GM23338 (cell line): ENCODE results near the gene OGFOD2. TPM values are rescaled to one million over a fixed set of nuclear protein-coding genes. Genes with fewer than 3 reads are reported as not detected.

Experiments used
- ATAC-seq: fragments of 200-7000 bp; cut with Tn5 transposase; 3 replicates; pipeline ENCODE4 v1.9.1; 2020
- DNase-seq: peaks from one replicate; pipeline ENCODE4 v3.0.0-alpha.2; 2015; ENCODE audit warnings: low spot score
- H2AFZ ChIP-seq: fragments of 200-600 bp; sonication (generic); 2 replicates; pipeline ENCODE4 v1.8.0; 2016; ENCODE audit warnings: antibody characterized with exemption, mild to moderate bottlenecking, moderate library complexity
- H3F3A ChIP-seq: fragments of 200-600 bp; sonication (generic); replicated peaks from 2 replicates; pipeline ENCODE4 v1.8.0; 2017; ENCODE audit warnings: antibody characterized with exemption, mixed run types, low read depth
- H3K27ac ChIP-seq: fragments of 200-600 bp; sonication (generic); 2 replicates; pipeline ENCODE4 v1.6.1; 2016; ENCODE audit warnings: low read depth
- H3K27me3 ChIP-seq: fragments of 200-600 bp; sonication (generic); 2 replicates; pipeline ENCODE4 v1.8.0; 2016; ENCODE audit warnings: mild to moderate bottlenecking, mixed run types, moderate library complexity; ENCODE audit not compliant: insufficient read depth
- H3K36me3 ChIP-seq: fragments of 200-600 bp; sonication (generic); 2 replicates; pipeline ENCODE4 v1.8.0; 2016; ENCODE audit warnings: mild to moderate bottlenecking; ENCODE audit not compliant: insufficient read depth
- H3K4me1 ChIP-seq: fragments of 200-600 bp; sonication (generic); 2 replicates; pipeline ENCODE4 v1.8.0; 2016; ENCODE audit warnings: mild to moderate bottlenecking, moderate library complexity; ENCODE audit not compliant: insufficient read depth
- H3K4me2 ChIP-seq: fragments of 200-600 bp; sonication (generic); 2 replicates; pipeline ENCODE4 v1.7.1; 2017; ENCODE audit warnings: mixed run types
- H3K4me3 ChIP-seq: fragments of 200-600 bp; sonication (generic); 2 replicates; pipeline ENCODE4 v1.6.1; 2016; ENCODE audit warnings: mixed run types
- H3K79me2 ChIP-seq: fragments of 200-600 bp; sonication (generic); replicated peaks from 2 replicates; pipeline ENCODE4 v1.8.0; 2017; ENCODE audit warnings: mild to moderate bottlenecking; ENCODE audit not compliant: insufficient read depth
- H3K9me2 ChIP-seq: fragments of 200-600 bp; sonication (generic); 2 replicates; pipeline ENCODE4 v1.8.0; 2017; ENCODE audit not compliant: insufficient read depth
- H4K20me1 ChIP-seq: fragments of 200-600 bp; sonication (generic); replicated peaks from 2 replicates; pipeline ENCODE4 v1.8.0; 2017; ENCODE audit warnings: mild to moderate bottlenecking; ENCODE audit not compliant: insufficient read depth
- H3K27ac Mint-ChIP-seq: 2 replicates; pipeline ENCODE4 v1.8.0; 2020; ENCODE audit warnings: inconsistent platforms, mild to moderate bottlenecking, moderate library complexity, mixed read lengths
- H3K27me3 Mint-ChIP-seq: 3 replicates; pipeline ENCODE4 v1.8.0; 2022; ENCODE audit warnings: low read depth, mild to moderate bottlenecking, moderate library complexity, mixed read lengths, inconsistent platforms; ENCODE audit not compliant: insufficient read depth, poor library complexity
- H3K36me3 Mint-ChIP-seq: 3 replicates; pipeline ENCODE4 v1.8.0; 2021; ENCODE audit warnings: low read depth, mild to moderate bottlenecking, inconsistent platforms, moderate library complexity, mixed read lengths
- H3K4me1 Mint-ChIP-seq: 3 replicates; pipeline ENCODE4 v1.8.0; 2020; ENCODE audit warnings: mild to moderate bottlenecking, inconsistent platforms, mixed read lengths
- H3K4me3 Mint-ChIP-seq: 3 replicates; pipeline ENCODE4 v1.8.0; 2021; ENCODE audit warnings: moderate library complexity, mild to moderate bottlenecking, inconsistent platforms, mixed read lengths
- H3K9me3 Mint-ChIP-seq: 3 replicates; pipeline ENCODE4 v1.8.0; 2020; ENCODE audit warnings: moderate library complexity, mild to moderate bottlenecking, inconsistent platforms, mixed read lengths
- JUNB ChIP-seq: IDR thresholded peaks from one replicate; pipeline ENCODE4 v1.6.1; 2016; ENCODE audit warnings: antibody characterized with exemption; ENCODE audit not compliant: unreplicated experiment
- NANOG ChIP-seq: IDR thresholded peaks from 2 replicates; pipeline ENCODE4 v1.6.1; 2016; ENCODE audit warnings: antibody characterized with exemption, borderline replicate concordance
- POLR2AphosphoS5 ChIP-seq: IDR thresholded peaks from 2 replicates; pipeline ENCODE4 v1.6.1; 2016; ENCODE audit warnings: antibody characterized with exemption, low read depth
- STAT1 ChIP-seq: IDR thresholded peaks from one replicate; pipeline ENCODE4 v1.6.1; 2016; ENCODE audit warnings: antibody characterized with exemption; ENCODE audit not compliant: unreplicated experiment
- ZNF114 ChIP-seq: fragments of 250-450 bp; sonication (Bioruptor Pico); IDR thresholded peaks from 2 replicates; pipeline ENCODE4 v1.5.0; 2020; ENCODE audit warnings: mild to moderate bottlenecking, moderate library complexity
- ZNF331 ChIP-seq: fragments of 250-450 bp; sonication (Bioruptor Pico); IDR thresholded peaks from 2 replicates; pipeline ENCODE4 v1.5.0; 2020; ENCODE audit warnings: low read depth, mild to moderate bottlenecking, moderate library complexity
- polyA plus RNA-seq: library from polyadenylated mRNA; unstranded; fragments of >200 nt; fragmentation: Nextera tagmentation; extraction: Ambion mirVana; gene quantifications from 2 replicates; pipeline ENCODE4 v1.2.1, GENCODE V29; 2016
- total RNA-seq: library from RNA; depleted of rRNA; stranded (reverse); fragments of >200 nt; shearing (Covaris generic); gene quantifications from 2 replicates; pipeline ENCODE4 v1.2.3, GENCODE V29; 2014
- TF ChIP-seq, protein P1 (sequence below): IDR thresholded peaks from 2 replicates; pipeline ENCODE4 v1.6.1; 2016; ENCODE audit warnings: antibody characterized with exemption
- TF ChIP-seq, protein P2 (sequence below): fragments of 250-450 bp; sonication (Bioruptor Pico); IDR thresholded peaks from 2 replicates; pipeline ENCODE4 v1.5.0; 2020; ENCODE audit warnings: mild to moderate bottlenecking, moderate library complexity

OGFOD2 gene
- total and polyA plus RNA-seq, 2 experiments from 2014 or later = 13.1 to 16.1 TPM

DNA sequence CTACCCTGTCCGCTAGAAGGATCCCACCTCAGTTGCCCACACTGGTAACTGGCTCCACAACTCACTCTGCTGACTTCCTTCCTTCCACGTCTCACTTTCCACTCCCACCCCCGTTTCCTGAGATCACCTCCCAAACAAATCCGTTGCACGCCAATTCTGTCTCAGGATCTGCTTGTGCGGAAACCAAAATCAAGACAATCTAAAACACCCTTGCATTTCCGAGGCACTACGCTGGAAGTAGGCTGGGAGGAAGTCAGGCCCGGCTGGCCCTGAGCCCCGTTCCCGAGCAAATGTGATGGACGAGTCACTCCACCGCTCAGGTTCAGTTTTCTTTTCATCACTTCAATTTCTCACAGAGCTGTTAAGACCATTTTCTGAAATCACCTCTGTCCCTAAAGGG, 31.8 kb upstream of the OGFOD2 start (continued):
- TF ChIP-seq, protein P1, sequence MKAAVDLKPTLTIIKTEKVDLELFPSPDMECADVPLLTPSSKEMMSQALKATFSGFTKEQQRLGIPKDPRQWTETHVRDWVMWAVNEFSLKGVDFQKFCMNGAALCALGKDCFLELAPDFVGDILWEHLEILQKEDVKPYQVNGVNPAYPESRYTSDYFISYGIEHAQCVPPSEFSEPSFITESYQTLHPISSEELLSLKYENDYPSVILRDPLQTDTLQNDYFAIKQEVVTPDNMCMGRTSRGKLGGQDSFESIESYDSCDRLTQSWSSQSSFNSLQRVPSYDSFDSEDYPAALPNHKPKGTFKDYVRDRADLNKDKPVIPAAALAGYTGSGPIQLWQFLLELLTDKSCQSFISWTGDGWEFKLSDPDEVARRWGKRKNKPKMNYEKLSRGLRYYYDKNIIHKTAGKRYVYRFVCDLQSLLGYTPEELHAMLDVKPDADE = no peak
- TF ChIP-seq POLR2AphosphoS5 = no peak
- TF ChIP-seq ZNF114 = no peak
- TF ChIP-seq ZNF331 (CRISPR knock-in tag) = no peak
- TF ChIP-seq, protein P2, sequence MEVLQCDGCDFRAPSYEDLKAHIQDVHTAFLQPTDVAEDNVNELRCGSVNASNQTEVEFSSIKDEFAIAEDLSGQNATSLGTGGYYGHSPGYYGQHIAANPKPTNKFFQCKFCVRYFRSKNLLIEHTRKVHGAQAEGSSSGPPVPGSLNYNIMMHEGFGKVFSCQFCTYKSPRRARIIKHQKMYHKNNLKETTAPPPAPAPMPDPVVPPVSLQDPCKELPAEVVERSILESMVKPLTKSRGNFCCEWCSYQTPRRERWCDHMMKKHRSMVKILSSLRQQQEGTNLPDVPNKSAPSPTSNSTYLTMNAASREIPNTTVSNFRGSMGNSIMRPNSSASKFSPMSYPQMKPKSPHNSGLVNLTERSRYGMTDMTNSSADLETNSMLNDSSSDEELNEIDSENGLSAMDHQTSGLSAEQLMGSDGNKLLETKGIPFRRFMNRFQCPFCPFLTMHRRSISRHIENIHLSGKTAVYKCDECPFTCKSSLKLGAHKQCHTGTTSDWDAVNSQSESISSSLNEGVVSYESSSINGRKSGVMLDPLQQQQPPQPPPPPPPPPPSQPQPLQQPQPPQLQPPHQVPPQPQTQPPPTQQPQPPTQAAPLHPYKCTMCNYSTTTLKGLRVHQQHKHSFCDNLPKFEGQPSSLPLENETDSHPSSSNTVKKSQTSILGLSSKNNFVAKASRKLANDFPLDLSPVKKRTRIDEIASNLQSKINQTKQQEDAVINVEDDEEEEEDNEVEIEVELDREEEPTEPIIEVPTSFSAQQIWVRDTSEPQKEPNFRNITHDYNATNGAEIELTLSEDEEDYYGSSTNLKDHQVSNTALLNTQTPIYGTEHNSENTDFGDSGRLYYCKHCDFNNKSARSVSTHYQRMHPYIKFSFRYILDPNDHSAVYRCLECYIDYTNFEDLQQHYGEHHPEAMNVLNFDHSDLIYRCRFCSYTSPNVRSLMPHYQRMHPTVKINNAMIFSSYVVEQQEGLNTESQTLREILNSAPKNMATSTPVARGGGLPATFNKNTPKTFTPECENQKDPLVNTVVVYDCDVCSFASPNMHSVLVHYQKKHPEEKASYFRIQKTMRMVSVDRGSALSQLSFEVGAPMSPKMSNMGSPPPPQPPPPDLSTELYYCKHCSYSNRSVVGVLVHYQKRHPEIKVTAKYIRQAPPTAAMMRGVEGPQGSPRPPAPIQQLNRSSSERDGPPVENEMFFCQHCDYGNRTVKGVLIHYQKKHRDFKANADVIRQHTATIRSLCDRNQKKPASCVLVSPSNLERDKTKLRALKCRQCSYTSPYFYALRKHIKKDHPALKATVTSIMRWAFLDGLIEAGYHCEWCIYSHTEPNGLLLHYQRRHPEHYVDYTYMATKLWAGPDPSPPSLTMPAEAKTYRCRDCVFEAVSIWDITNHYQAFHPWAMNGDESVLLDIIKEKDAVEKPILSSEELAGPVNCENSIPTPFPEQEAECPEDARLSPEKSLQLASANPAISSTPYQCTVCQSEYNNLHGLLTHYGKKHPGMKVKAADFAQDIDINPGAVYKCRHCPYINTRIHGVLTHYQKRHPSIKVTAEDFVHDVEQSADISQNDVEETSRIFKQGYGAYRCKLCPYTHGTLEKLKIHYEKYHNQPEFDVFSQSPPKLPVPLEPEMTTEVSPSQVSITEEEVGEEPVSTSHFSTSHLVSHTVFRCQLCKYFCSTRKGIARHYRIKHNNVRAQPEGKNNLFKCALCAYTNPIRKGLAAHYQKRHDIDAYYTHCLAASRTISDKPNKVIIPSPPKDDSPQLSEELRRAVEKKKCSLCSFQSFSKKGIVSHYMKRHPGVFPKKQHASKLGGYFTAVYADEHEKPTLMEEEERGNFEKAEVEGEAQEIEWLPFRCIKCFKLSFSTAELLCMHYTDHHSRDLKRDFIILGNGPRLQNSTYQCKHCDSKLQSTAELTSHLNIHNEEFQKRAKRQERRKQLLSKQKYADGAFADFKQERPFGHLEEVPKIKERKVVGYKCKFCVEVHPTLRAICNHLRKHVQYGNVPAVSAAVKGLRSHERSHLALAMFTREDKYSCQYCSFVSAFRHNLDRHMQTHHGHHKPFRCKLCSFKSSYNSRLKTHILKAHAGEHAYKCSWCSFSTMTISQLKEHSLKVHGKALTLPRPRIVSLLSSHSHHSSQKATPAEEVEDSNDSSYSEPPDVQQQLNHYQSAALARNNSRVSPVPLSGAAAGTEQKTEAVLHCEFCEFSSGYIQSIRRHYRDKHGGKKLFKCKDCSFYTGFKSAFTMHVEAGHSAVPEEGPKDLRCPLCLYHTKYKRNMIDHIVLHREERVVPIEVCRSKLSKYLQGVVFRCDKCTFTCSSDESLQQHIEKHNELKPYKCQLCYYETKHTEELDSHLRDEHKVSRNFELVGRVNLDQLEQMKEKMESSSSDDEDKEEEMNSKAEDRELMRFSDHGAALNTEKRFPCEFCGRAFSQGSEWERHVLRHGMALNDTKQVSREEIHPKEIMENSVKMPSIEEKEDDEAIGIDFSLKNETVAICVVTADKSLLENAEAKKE = no peak

DNA sequence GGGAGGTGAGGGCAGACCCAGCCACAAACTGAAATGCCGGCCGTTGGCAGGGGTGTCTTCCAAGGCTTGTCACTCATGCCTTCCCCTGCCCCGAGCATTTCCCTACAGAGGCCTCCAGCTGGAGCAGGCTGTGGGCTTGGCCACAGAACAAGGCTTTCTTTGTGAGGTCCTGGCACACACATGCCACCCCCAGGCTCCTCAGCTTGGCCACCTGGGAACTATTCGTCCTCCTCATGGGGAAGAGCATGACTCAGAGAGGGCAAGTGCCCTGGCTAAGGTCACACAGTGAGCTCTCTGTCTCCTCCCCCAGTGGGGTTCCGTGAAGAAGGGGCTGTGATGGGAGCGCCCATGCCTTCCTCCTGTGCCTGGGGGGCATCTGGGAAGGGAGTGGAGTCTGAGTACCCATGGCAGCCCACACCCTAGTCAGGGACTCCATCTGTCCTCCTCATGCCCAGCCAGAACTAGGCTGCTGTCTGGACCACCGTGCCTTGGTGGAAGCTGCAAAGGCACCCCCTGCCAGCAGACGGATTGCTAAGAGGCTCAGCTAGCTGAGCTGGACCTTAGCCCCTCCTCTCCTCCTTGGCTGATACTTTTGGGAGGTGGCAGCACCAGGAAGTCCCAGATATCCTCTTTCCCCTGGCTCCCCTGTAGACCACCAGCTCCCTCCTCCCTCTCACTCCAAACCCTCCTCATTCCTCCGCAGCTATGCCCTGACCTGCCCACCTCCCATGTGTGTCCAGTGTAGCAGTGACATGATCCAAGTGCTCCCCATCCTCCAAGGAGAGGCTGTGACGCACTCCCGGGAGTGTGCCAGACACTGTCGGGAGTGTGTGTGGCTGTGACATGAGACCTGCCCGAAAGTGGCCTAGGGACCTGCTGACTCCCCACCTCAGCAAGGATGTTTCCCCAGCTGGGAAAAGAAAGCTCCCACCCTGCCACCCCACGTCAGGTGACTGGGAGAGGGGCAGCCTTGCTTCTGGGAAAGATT, 30.1 kb upstream of the OGFOD2 start:
- no peaks in the 10 kb centered on the region for H3K36me3 ChIP-seq
- no peaks in the 10 kb centered on the region for H3K4me1 ChIP-seq
- Mint-ChIP-seq H3K27ac (no peak overlapping the region), H3K36me3 (no peaks in the 10 kb centered on the region; the same call in 2 of the 3 replicates), H3K4me1 (no peaks in the 10 kb centered on the region), H3K4me3 (no peak overlapping the region), H3K27me3 (peaks cover 17% of the 10 kb centered on the region), H3K9me3 (no peaks in the 10 kb centered on the region)
- DNase-seq = no peak
- no peaks in the 10 kb centered on the region for H3K79me2 ChIP-seq
- H3K4me3 ChIP-seq = no peak overlapping the region
- no peak for ATAC-seq
- no peaks in the 10 kb centered on the region for H3K9me2 ChIP-seq
- no peak overlapping the region for H3K27ac ChIP-seq
- H4K20me1 ChIP-seq = peaks cover 3% of the 10 kb centered on the region; the same call in 1 of the 2 replicates
- H3K27me3 ChIP-seq = no peaks in the 10 kb centered on the region
- H3K4me2 ChIP-seq = no peak overlapping the region
- no peaks in the 10 kb centered on the region for H3F3A ChIP-seq
- H2AFZ ChIP-seq = no peak overlapping the region
- no peak for TF ChIP-seq NANOG
- no peak for TF ChIP-seq ZNF114
- TF ChIP-seq, protein P1 = no peak
- no peak for TF ChIP-seq JUNB
- no peak for TF ChIP-seq STAT1
